OCI-LY3 (cell line): ENCODE measurements around the gene PELI2.

Experiments used
- H2AFZ ChIP-seq: fragments of 200-600, 300-600 bp; shearing (Covaris generic); 2 replicates; pipeline ENCODE4 v1.6.0; 2014; ENCODE audit warnings: antibody characterized with exemption, low read depth, low read length
- H3K27ac ChIP-seq: fragments of 200-600, 300-600 bp; sonication (generic); 2 replicates; pipeline ENCODE4 v1.5.1; 2014; ENCODE audit warnings: mild to moderate bottlenecking, low read length, moderate library complexity, mixed read lengths
- H3K27me3 ChIP-seq: fragments of 200-600, 300-600 bp; sonication (generic); 2 replicates; pipeline ENCODE4 v1.6.1; 2014; ENCODE audit warnings: low read depth, low read length, mixed read lengths
- H3K36me3 ChIP-seq: fragments of 200-600, 300-600 bp; sonication (generic); replicated peaks from 2 replicates; pipeline ENCODE3; 2014; ENCODE audit warnings: low read depth, low read length, mixed read lengths
- H3K4me1 ChIP-seq: fragments of 300-600, 200-600 bp; sonication (generic); 2 replicates; pipeline ENCODE4 v1.6.1; 2014; ENCODE audit warnings: low read length, mixed read lengths
- H3K4me2 ChIP-seq: fragments of 200-600, 300-600 bp; sonication (generic); 2 replicates; pipeline ENCODE4 v1.6.1; 2014; ENCODE audit warnings: low read length, mixed read lengths
- H3K4me3 ChIP-seq: fragments of 300-600, 200-600 bp; sonication (generic); 2 replicates; pipeline ENCODE4 v1.5.1; 2014; ENCODE audit warnings: antibody characterized with exemption, mild to moderate bottlenecking, low read length, moderate library complexity
- H3K79me2 ChIP-seq: fragments of 300-600, 200-600 bp; shearing (Covaris generic); 2 replicates; pipeline ENCODE4 v1.6.1; 2014; ENCODE audit warnings: mild to moderate bottlenecking, low read length, mixed read lengths
- H3K9ac ChIP-seq: fragments of 300-600, 200-600 bp; shearing (Covaris generic); 2 replicates; pipeline ENCODE4 v1.6.0; 2014; ENCODE audit warnings: mild to moderate bottlenecking, low read length, moderate library complexity
- H3K9me3 ChIP-seq: fragments of 200-600, 300-600 bp; shearing (Covaris generic); 2 replicates; pipeline ENCODE4 v1.6.1; 2014; ENCODE audit warnings: low read length, mixed read lengths; ENCODE audit not compliant: insufficient read depth
- H4K20me1 ChIP-seq: fragments of 200-600, 300-600 bp; sonication (generic); 2 replicates; pipeline ENCODE4 v1.6.1; 2016; ENCODE audit warnings: low read length, mixed read lengths; ENCODE audit not compliant: insufficient read depth
- CTCF ChIP-seq: fragments of 200-600, 300-600 bp; sonication (generic); IDR thresholded peaks from 2 replicates; pipeline ENCODE4 v1.5.1; 2014; ENCODE audit warnings: antibody characterized with exemption, low read length, low read depth
- EZH2phosphoT487 ChIP-seq: fragments of 200-600 bp; shearing (Covaris generic); IDR thresholded peaks from 2 replicates; pipeline ENCODE4 v1.6.1; 2018; ENCODE audit warnings: antibody characterized with exemption, mixed run types, low read depth

Gene PELI2

DNA sequence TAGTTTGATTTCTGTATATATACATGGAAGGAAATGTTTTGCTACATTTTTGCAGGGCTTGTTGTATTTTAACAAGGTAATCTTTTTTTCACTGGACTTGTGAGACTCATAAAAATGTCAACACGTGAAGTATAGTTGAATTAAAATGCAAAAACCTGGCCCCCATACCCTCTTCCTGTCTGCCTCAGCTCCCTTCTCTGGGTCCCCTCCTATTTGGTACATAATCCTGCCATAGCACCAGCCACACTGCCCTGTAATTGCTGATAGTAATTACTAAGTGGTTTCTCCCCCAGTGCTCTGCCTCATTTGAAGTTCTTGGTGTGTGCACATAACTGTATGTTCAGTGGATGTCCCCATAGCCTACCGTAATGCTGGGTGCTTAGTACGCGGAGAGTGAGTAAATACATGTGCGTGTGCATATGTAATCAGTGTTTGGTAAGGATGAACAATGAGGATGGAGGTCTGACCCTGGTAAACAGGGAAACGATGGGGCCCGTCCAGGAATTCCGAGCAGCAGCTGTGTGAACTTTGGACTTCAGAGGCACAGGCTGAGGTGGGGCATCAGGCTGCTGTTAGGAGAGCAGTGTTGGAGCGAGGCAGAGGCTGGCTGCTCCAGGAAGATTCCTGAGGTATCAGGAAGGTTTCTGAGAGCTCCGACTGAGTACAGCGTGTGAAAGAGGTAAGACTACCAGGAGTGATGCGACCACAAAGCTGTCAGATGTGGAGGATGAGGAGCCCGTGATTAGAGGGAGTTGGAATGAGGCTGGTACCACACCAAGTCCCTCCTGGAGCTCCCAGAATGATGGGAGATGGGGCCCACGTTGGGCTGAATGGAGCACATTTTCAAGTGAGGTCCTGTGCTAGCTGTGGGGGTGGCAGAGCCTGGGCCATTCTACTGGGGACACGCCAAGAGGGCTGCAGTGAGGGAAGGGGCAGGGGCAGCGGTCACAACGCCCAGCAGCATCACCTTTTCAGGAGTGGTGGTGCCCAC lies 106.8 kb downstream of the PELI2 start:
- no peaks in the 10 kb centered on the region for H3K9me3 ChIP-seq
- TF ChIP-seq CTCF (no peak), EZH2phosphoT487 (no peak)
- H3K36me3 ChIP-seq, result no peaks in the 10 kb centered on the region
- H3K79me2 ChIP-seq, result no peaks in the 10 kb centered on the region
- no peak overlapping the region for H3K9ac ChIP-seq
- peaks cover 7% of the 10 kb centered on the region for H3K27me3 ChIP-seq
- H2AFZ ChIP-seq, result no peak overlapping the region
- no peak overlapping the region for H3K4me2 ChIP-seq
- no peaks in the 10 kb centered on the region for H4K20me1 ChIP-seq
- H3K4me1 ChIP-seq, result no peaks in the 10 kb centered on the region
- H3K4me3 ChIP-seq, result no peak overlapping the region
- no peak overlapping the region for H3K27ac ChIP-seq

DNA sequence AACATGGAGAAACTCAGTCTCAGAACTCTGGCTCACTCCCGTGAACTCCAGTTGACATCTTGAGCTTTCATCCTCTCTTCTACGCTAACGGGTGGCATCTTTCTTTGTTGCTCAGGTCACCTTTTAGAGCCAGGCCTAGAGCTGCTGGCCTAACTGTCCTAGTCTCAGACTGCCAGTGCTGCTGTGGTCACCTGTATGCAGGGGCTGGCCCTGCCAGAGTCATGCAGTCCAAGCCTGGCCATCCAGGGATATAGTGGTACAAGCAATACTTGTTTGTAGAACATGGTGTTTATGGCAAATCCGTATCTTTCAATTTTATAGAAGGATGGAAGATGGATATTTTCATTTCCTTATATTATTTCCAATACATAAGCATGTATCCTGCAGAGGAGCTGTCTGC lies 117.2 kb downstream of the PELI2 start:
- H4K20me1 ChIP-seq, result no peaks in the 10 kb centered on the region
- H3K27ac ChIP-seq, result no peak overlapping the region
- peaks cover 3% of the 10 kb centered on the region; the same call in 1 of the 2 replicates for H3K27me3 ChIP-seq
- H2AFZ ChIP-seq, result no peak overlapping the region
- no peaks in the 10 kb centered on the region for H3K79me2 ChIP-seq
- H3K4me2 ChIP-seq, result no peak overlapping the region
- no peaks in the 10 kb centered on the region for H3K36me3 ChIP-seq
- H3K9me3 ChIP-seq, result no peaks in the 10 kb centered on the region
- no peaks in the 10 kb centered on the region for H3K4me1 ChIP-seq
- no peak overlapping the region for H3K9ac ChIP-seq
- no peak overlapping the region for H3K4me3 ChIP-seq
- TF ChIP-seq EZH2phosphoT487 (no peak), CTCF (no peak)

DNA sequence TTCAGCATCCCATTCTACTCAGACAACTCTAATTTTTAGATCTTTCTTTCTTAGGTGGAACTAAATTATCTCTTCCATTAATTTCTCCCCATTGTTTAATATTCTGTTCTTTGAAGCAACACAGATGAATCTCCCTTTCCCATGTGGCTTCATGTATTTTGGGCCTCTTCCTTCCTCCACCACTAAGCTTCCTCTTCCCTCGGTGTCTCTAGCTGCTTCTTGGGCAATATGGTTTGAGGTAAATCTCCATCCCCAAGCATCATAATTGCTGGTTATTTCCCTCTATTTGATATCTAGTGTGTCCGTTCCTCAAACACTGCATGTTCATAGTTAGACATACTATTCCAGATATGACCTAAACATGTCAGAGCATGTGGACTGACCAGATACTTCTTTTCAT lies 119.2 kb downstream of the PELI2 start:
- Histone ChIP-seq H3K4me2 (no peak overlapping the region), H3K79me2 (no peaks in the 10 kb centered on the region), H3K4me3 (no peak overlapping the region), H2AFZ (no peak overlapping the region), H3K9ac (no peak overlapping the region), H3K9me3 (no peaks in the 10 kb centered on the region), H3K36me3 (no peaks in the 10 kb centered on the region), H3K4me1 (no peaks in the 10 kb centered on the region), H4K20me1 (no peaks in the 10 kb centered on the region), H3K27me3 (peaks cover 3% of the 10 kb centered on the region; the same call in 1 of the 2 replicates), H3K27ac (no peak overlapping the region)
- TF ChIP-seq EZH2phosphoT487, result no peak
- no peak for TF ChIP-seq CTCF

DNA sequence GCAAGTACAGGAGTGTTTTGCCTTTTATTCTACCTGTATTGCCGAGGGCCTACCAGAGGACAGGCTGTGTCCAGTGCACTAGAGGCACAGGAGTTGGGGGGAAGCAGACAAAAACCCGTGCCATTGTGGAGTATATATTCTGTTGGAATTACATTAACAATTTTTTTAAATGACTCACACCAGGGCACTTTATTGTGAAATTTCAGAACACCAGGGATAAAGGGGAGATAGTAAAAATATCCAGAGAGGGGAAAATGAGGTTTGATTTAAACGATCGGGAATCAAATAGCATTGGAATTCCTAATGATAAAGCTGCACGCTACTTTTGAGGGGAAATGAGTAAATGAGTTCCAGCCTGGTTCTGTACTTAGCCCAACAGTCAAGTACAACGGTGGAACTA lies 123.2 kb downstream of the PELI2 start:
- Histone ChIP-seq H3K4me3 (no peak overlapping the region), H3K27ac (no peak overlapping the region), H3K9me3 (no peaks in the 10 kb centered on the region), H3K27me3 (peaks cover 8% of the 10 kb centered on the region), H3K79me2 (no peaks in the 10 kb centered on the region), H2AFZ (no peak overlapping the region), H3K4me2 (no peak overlapping the region), H3K4me1 (peaks cover 16% of the 10 kb centered on the region), H4K20me1 (no peaks in the 10 kb centered on the region), H3K36me3 (no peaks in the 10 kb centered on the region), H3K9ac (no peak overlapping the region)
- TF ChIP-seq CTCF, result no peak
- no peak for TF ChIP-seq EZH2phosphoT487
